IgD-negative memory B cell (primary cell): ENCODE data around the gene TRIM52. TPM values are rescaled to one million over a fixed set of nuclear protein-coding genes. Genes with fewer than 3 reads are reported as not detected.

ENCODE experiments used
- H3K27ac Mint-ChIP-seq, 3 donors: one replicate each; pipeline ENCODE4 v1.8.0; 2020 to 2022; ENCODE audit warnings: mild to moderate bottlenecking in 3 of 3, mixed read lengths in 3 of 3, moderate library complexity in 1 of 3
- H3K27me3 Mint-ChIP-seq: one replicate; pipeline ENCODE4 v1.8.0; 2021; ENCODE audit warnings: mixed read lengths
- H3K36me3 Mint-ChIP-seq: one replicate; pipeline ENCODE4 v1.8.0; 2020; ENCODE audit warnings: mild to moderate bottlenecking, mixed read lengths
- H3K4me1 Mint-ChIP-seq, 3 donors: one replicate each; pipeline ENCODE4 v1.8.0; 2020 to 2022; ENCODE audit warnings: mixed read lengths in 3 of 3, mild to moderate bottlenecking in 1 of 3
- H3K4me3 Mint-ChIP-seq, 4 donors: one replicate each; pipeline ENCODE4 v1.8.0; 2020 to 2022; ENCODE audit warnings: mild to moderate bottlenecking in 4 of 4, mixed read lengths in 4 of 4, moderate library complexity in 3 of 4
- H3K9me3 Mint-ChIP-seq, 3 donors: one replicate each; pipeline ENCODE4 v1.8.0; 2020 to 2021; ENCODE audit warnings: mixed read lengths in 3 of 3, mild to moderate bottlenecking in 1 of 3
- polyA plus RNA-seq: library from polyadenylated mRNA; unstranded; fragments of 300-500 nt; fragmentation: Illumina TruSeq; gene quantifications from one replicate; pipeline ENCODE4 v1.2.3, GENCODE V29; 2021

Gene TRIM52
- polyA plus RNA-seq, 1 donor from 2014 or later: 31.6 TPM

DNA sequence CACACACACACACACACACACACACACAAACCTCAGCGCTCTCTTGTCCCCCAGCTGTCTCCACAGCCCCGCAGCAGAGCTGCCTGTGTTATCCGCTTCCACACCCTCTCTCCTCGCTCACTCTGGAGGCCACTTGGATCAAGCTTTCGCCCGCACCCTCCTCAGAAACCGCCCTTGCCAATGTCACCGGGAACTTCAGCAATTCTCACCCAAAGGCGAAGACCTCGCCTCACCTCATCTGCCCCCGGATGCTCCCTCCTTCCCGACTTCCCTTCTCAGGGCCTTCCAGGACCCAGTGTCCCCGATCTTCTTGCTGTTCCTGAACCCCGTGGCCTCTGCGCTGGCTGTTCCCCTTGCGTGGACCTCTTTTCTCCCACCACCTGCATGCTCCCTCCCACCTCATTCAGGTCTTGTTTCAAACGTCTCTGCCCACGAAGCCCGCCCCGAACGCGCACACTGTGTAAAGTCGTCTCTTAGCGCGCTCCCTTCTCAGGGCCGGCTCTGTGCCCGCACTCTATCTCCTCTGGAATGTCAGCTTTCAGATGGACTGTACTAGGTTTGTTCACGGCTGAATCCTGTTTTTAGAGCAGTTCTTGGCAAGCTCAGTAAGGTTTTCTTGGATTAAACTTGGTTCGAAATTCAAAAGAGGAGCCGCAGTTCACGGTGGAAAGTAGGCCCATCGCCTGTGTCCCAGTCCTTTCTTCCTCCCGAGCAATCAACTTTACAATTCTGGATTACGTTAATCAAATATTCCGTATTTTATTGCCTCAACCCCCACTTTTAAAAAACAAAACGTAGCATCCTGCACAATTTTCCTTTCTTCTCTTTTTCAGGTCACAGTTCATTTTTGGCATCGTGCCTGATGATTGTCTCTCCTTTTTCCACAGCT, 54.9 kb downstream of the TRIM52 start:
- Mint-ChIP-seq H3K36me3 (no peaks in the 10 kb centered on the region), H3K4me1 (peaks cover 18 to 32% (median 21%) of the 10 kb centered on the region in 3 donors), H3K4me3 (peak overlapping the region; percentile 84 to 99 (median 96)), H3K27me3 (peaks cover 11% of the 10 kb centered on the region), H3K27ac (peak overlapping the region; percentile 99 to 100 (median 99)), H3K9me3 (peaks cover 0 to 6% (median 5%) of the 10 kb centered on the region in 3 donors)

Other genes with a start within 250 kb of the TRIM52 start
- gene BTNL9, start 220.9 kb downstream of the TRIM52 start, polyA plus RNA-seq: 5.1 TPM
- not detected for gene OR2V1, start 130.0 kb downstream of the TRIM52 start, polyA plus RNA-seq
- gene OR2V2, start 113.6 kb downstream of the TRIM52 start, polyA plus RNA-seq: not detected
- 0.71 TPM for gene TRIM7, start 55.9 kb downstream of the TRIM52 start, polyA plus RNA-seq
- 1.3 TPM for gene TRIM41, start 37.9 kb downstream of the TRIM52 start, polyA plus RNA-seq
- gene RACK1, start 17.2 kb downstream of the TRIM52 start, polyA plus RNA-seq: 2,243 TPM
- gene OR4F3, start 106.1 kb upstream of the TRIM52 start, polyA plus RNA-seq: not detected